Measurements from ENCODE around the gene USH1G.
A peak's percentile ranks its signal among the peaks of the same experiment; 100 is the strongest.

USH1G gene

GRCh38 chr17:74900208-74900607 is 22.8 kb downstream of the USH1G start:
- no peak for DNase-seq

- no peak for DNase-seq
Measured at GRCh38 chr17:74898376-74898946, 24.6 kb downstream of the USH1G start.

GRCh38 chr17:74893936-74894671 is 29.0 kb downstream of the USH1G start:
- DNase-seq: no peak

GRCh38 chr17:74892974-74893911 is 29.8 kb downstream of the USH1G start, which contains the start of gene FADS6:
Gene FADS6, minus strand, starts transcription at chr17:74893633. Its CDS starts 38 bp downstream, at chr17:74893595.
- DNase-seq: peak; percentile 51

GRCh38 chr17:74892013-74892841 is 30.8 kb downstream of the USH1G start:
- peak; percentile 80 for DNase-seq

- no peak for DNase-seq
Measured at GRCh38 chr17:74890554-74890953, 32.5 kb downstream of the USH1G start.

- no peak for DNase-seq
Measured at GRCh38 chr17:74888469-74888868, 34.6 kb downstream of the USH1G start.

GRCh38 chr17:74883241-74883745 is 39.8 kb downstream of the USH1G start:
- DNase-seq: no peak

- no peak for DNase-seq
Measured at GRCh38 chr17:74882517-74883240, 40.4 kb downstream of the USH1G start.

- DNase-seq: no peak
Measured at GRCh38 chr17:74881073-74881472, 42.0 kb downstream of the USH1G start.

GRCh38 chr17:74879308-74879707 is 43.7 kb downstream of the USH1G start:
- no peak for DNase-seq

GRCh38 chr17:74878658-74879057 is 44.4 kb downstream of the USH1G start:
- DNase-seq: no peak

GRCh38 chr17:74877592-74878548 is 45.2 kb downstream of the USH1G start:
- no peak for DNase-seq

- DNase-seq: no peak
Measured at GRCh38 chr17:74875977-74876593, 47.0 kb downstream of the USH1G start.

- no peak for DNase-seq
Measured at GRCh38 chr17:74875155-74875976, 47.7 kb downstream of the USH1G start.

GRCh38 chr17:74874615-74875037 is 48.4 kb downstream of the USH1G start:
- no peak for DNase-seq

- peak; percentile 71 for DNase-seq
Measured at GRCh38 chr17:74873874-74874614, 49.0 kb downstream of the USH1G start.
